Fibroblast of mammary gland (primary cell): Measurements from ENCODE around the gene ATP5PB.

Source experiments
- DNase-seq: peaks from one replicate; pipeline ENCODE4 v3.0.0-alpha.2; 2010; ENCODE audit warnings: low read depth
- H3K4me3 ChIP-seq: 2 replicates; pipeline ENCODE4 v1.5.1; 2011; ENCODE audit warnings: low read depth, mild to moderate bottlenecking, low read length, moderate library complexity; ENCODE audit not compliant: control insufficient read depth
- TF ChIP-seq, protein P1 (sequence below): conservative IDR thresholded peaks from 2 replicates; pipeline ENCODE4 v1.5.1; 2011; ENCODE audit warnings: low read depth, low read length, inconsistent platforms; ENCODE audit not compliant: control insufficient read depth, insufficient read depth

ATP5PB gene, protein sequence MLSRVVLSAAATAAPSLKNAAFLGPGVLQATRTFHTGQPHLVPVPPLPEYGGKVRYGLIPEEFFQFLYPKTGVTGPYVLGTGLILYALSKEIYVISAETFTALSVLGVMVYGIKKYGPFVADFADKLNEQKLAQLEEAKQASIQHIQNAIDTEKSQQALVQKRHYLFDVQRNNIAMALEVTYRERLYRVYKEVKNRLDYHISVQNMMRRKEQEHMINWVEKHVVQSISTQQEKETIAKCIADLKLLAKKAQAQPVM

DNA sequence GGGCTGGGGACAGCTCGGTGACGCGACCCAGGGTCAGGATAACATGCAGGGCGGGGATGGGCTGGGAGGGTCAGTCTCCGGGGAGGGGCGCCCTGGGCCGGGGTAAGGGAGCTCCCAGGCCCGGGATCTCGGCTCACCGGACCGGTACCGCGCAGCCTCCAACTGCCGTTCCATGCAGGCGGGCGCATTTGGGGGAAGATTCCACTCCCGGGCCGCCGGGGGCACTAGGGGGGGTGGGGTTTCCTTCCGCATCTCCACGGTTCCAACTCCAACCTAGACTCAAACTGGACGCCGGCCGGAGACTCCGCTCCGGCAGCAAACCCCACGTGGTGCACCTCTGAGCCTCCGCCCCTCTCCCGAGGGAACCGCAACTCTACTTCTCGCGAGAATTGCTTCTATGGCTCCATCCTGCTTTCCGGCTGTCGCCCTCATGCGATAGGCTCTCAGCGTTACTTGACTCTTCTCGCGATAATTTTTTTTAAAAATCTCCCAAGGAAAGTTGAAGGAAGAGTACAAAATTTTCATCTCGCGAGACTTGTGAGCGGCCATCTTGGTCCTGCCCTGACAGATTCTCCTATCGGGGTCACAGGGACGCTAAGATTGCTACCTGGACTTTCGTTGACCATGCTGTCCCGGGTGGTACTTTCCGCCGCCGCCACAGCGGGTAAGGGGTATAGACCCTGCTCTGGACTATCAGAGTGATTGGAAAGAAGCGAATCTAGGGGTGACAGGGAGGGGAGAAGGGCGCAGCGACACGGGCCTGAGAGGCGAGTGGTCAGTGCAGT lies at the start of gene ATP5PB, which contains the start of gene WDR77:
Gene ATP5PB (plus strand): TSS at position 547 of the 785 bp plus-strand sequence. CDS start 78 bp downstream, at position 625.
Gene WDR77 (minus strand): TSS at position 339 of the 785 bp plus-strand sequence. CDS start 87 bp downstream, at position 252.
- DNase-seq, result peak; percentile 99
- TF ChIP-seq, protein P1, sequence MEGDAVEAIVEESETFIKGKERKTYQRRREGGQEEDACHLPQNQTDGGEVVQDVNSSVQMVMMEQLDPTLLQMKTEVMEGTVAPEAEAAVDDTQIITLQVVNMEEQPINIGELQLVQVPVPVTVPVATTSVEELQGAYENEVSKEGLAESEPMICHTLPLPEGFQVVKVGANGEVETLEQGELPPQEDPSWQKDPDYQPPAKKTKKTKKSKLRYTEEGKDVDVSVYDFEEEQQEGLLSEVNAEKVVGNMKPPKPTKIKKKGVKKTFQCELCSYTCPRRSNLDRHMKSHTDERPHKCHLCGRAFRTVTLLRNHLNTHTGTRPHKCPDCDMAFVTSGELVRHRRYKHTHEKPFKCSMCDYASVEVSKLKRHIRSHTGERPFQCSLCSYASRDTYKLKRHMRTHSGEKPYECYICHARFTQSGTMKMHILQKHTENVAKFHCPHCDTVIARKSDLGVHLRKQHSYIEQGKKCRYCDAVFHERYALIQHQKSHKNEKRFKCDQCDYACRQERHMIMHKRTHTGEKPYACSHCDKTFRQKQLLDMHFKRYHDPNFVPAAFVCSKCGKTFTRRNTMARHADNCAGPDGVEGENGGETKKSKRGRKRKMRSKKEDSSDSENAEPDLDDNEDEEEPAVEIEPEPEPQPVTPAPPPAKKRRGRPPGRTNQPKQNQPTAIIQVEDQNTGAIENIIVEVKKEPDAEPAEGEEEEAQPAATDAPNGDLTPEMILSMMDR, result no peak
- peak within 1 kb of the TSS; percentile 97 for H3K4me3 ChIP-seq

DNA sequence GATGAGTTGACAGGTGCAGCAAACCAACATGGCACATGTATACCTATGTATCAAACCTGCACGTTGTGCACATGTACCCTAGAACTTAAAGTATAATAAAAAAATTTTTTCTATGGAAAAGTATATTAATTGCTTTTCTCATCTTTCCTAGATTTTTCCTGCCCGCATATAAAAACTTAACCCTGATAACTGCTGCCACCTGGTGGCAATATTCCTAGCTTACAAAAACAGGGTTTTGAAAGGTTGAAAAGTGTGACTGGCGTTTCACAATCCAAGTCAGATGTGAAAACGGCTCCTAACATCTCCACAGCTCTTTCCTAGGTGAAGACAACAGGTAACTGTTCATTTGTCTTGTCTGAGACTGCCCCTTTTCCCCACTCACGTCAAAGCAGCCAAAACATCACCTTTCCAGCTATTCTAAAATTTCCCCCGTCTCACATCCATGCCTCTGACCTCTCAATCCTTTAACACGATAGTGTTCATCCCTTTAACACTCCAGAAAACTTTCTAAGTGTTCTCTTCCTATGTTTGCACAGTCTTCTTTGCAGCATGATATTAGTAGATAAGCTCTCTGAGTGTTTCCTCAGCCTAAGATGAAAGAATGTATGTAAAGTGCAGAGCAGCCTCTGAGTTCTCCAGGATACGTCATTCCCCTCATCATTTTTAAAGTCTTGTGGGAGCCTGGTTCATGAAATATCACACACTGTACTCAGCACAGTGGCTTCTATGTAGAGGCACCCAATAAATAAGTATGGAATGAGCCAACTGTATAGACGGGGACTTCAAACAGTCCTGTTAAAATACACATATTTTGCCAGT lies 49.3 kb upstream of the ATP5PB start:
- TF ChIP-seq, protein P1, result peak; percentile 70
- peak; percentile 65 for DNase-seq
- H3K4me3 ChIP-seq, result no peak overlapping the region

DNA sequence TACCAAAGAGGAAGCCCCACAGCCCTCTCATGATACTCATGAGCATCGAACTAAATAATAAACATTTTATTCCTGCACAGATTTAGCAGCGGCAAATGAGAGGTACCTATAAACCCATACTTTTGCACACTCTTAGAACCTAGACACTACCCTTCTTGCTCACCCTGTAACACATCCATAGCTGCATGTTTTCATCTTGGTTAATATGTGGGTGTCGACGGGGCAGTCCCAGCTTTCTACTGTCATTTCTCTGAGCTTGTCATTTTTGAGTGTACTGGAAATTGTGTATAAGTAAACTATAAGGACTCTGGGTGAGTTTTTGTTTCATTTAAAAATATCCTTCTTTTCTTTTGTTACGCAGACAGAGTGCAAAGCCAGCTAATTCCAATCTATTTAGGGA lies 47.2 kb upstream of the ATP5PB start:
- H3K4me3 ChIP-seq, result no peak overlapping the region
- TF ChIP-seq, protein P1, result no peak
- no peak for DNase-seq

DNA sequence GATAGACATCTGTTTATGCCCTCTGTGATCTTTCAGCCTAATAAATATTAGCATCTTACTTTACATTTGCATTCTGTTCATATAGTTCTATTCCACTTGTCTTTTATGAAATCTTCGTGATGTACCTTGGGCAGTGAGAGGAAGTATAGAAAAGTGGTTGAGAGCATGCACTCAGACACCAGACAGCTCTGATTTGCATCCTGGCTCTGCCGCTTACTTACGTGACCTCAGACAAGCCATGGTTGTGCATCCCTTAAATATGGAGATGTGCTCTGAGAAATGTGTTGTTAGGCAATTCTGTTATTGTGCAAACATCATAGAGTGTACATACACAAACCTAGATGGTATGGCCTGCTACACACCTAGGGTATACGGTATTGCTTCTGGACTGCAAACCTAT lies 44.7 kb upstream of the ATP5PB start:
- no peak for DNase-seq
- TF ChIP-seq, protein P1, result no peak
- H3K4me3 ChIP-seq, result no peak overlapping the region

DNA sequence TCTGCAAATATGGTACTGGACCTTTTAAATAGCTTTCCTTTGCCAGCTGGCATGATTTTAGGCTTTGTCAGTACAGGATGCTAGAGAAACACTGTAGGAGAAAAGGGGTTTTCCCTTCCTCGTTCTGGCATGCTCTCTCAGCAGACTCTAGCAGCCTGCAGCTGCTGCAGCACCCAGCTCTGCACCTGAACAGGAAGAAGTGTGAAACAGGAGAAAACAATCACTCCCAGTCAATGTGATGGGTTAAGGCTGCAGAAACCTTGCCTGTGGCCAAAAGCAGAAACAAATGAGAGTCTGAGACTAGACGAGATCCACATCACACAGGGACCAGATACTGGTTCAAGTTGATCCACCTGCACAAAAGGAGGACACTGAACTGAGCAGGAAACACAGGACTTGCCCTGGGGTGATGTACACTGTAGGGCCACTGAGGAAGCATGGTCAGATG lies 42.9 kb upstream of the ATP5PB start:
- TF ChIP-seq, protein P1, result no peak
- peak; percentile 31 for DNase-seq
- no peak overlapping the region for H3K4me3 ChIP-seq

DNA sequence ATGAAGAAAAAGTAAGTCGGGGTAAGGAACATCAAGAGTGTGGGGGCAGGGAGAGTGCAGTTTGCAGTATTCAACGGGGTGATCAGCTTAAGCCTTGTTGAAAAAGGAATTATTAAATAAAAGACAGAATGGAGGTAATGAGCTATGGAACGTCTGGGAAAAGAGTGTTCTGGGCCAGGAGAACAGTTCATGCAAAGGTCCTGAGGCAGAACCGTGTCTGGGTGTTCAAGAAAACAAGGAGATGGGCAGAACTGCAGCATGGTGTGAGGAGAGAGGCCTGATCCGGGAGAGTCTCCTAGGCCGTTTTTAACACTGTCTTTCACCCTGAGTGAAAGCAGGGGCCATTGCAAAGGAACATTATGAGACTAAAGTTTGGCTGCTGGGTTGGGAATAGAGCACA lies 42.0 kb upstream of the ATP5PB start:
- no peak overlapping the region for H3K4me3 ChIP-seq
- TF ChIP-seq, protein P1, result no peak
- DNase-seq, result no peak
